C4-2B (cell line): ENCODE results near the gene DISP3.

ENCODE experiments used
- H3K27ac ChIP-seq: fragments of 450-650 bp; 2 replicates; pipeline ENCODE4 v1.5.1; 2017
- ZFX ChIP-seq: fragments of 450-650 bp; IDR thresholded peaks from 2 replicates; pipeline ENCODE4 v1.6.1; 2017
- TF ChIP-seq, protein P1 (sequence below): fragments of 450-650 bp; conservative IDR thresholded peaks from 2 replicates; pipeline ENCODE4 v1.5.1; 2017; ENCODE audit warnings: mild to moderate bottlenecking

Gene DISP3

DNA sequence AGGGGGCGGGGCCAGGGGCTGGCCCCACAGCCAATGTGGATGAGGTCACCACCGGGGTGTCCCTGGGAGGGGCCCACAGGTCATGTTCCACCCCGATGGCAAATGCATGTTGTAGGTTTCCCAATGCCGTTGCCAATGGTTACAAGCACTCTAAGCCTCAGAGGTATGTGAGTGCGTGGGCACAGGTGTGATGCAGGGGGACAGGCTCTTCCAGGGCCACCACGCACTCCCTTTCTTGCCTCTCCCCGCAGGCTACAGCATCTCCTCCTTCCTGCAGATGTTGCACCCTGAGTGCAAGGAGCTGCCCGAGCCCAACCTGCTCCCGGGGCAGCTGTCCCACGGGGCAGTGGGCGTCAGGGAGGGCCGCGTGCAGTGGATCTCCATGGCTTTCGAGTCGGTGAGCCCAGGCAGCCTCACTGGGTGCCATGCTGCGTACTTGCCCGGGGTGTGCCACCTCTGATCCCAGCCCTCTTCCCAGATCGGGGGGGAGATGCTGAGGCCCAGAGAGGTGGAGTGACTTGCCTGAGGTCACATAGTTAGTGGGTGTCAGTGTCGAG lies 52.4 kb downstream of the DISP3 start:
- H3K27ac ChIP-seq, result no peak overlapping the region
- TF ChIP-seq, protein P1, sequence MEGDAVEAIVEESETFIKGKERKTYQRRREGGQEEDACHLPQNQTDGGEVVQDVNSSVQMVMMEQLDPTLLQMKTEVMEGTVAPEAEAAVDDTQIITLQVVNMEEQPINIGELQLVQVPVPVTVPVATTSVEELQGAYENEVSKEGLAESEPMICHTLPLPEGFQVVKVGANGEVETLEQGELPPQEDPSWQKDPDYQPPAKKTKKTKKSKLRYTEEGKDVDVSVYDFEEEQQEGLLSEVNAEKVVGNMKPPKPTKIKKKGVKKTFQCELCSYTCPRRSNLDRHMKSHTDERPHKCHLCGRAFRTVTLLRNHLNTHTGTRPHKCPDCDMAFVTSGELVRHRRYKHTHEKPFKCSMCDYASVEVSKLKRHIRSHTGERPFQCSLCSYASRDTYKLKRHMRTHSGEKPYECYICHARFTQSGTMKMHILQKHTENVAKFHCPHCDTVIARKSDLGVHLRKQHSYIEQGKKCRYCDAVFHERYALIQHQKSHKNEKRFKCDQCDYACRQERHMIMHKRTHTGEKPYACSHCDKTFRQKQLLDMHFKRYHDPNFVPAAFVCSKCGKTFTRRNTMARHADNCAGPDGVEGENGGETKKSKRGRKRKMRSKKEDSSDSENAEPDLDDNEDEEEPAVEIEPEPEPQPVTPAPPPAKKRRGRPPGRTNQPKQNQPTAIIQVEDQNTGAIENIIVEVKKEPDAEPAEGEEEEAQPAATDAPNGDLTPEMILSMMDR, result no peak

DNA sequence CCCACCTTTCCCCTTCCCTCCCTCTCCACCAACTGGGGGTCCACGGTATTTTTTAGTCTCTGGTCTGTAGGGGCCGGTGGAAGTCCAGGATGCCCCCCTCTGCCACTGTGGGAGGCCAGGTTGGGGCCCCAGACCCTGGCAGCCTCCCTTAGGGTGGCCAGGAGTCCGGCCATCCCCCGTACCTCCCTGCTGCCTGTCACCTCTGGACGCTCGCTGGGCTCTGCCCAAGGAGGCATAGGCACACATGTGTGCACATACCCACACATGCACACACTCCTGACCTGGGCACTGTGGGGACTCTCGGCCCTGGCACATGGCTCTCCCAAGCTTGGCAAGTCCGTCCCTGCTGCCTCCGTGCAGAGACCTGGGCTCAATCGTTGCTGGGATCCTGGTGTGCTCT lies 53.0 kb downstream of the DISP3 start:
- H3K27ac ChIP-seq, result no peak overlapping the region
- TF ChIP-seq, protein P1, result no peak
- TF ChIP-seq ZFX, result no peak

- no peak overlapping the region for H3K27ac ChIP-seq
- TF ChIP-seq ZFX, result no peak
- TF ChIP-seq, protein P1, result no peak
Measured at GRCh38 chr1:11533790-11534787, 55.1 kb downstream of the DISP3 start.

DNA sequence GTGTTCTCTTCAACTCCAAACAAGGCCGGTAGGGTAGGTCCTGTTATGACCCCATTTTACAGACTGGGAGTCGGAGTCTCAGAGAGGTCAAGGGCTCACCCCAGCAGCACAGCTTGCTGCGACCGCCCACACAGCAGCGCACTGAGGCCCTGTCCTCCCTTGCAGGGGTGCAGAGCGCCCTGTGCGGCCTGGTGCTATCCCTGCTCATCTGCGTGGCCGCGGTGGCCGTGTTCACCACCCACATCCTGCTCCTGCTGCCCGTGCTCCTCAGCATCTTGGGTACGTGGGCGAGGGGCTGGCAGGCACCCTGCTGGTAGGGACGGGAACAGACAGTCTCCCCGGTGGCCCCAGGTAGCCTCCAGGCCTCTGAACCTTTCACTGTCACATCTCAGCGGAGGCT lies 55.9 kb downstream of the DISP3 start:
- TF ChIP-seq ZFX, result no peak
- TF ChIP-seq, protein P1, result no peak
- no peak overlapping the region for H3K27ac ChIP-seq

GRCh38 chr1:11535316-11535715 lies 56.4 kb downstream of the DISP3 start:
- no peak for TF ChIP-seq ZFX
- TF ChIP-seq, protein P1, result no peak
- no peak overlapping the region for H3K27ac ChIP-seq

DNA sequence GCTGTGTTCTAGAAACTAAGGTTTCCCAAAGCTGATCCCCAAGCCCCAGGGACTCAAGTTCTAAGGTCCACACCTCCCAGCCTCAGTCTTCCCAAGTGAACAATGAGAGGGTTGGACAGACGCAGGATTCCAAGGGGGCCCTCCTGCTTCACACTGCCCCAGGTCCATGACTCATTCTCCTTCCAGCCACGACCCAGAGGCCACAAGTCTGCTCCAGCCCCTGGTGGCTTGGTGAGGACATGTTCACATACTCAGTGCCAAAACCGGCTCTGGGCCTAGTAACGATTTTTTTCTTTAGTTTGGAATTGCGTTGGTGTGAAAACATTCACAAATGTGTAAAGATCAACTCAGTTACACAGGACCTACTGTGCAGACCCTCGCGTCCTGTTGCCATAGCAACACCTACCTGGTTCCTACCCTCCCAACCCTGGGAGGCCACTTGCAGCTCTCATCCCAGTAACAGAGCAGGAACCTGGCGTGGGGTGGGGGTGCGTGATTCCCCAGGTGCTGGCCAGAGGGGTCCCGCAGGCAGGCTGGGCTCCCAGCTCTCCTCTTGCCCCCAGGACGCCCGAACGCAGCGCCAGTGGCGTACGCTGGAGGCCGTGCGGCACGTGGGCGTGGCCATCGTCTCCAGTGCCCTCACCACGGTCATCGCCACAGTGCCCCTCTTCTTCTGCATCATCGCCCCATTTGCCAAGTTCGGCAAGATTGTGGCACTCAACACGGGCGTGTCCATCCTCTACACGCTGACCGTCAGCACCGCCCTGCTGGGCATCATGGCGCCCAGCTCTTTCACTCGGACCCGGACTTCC lies 57.0 kb downstream of the DISP3 start:
- H3K27ac ChIP-seq, result no peak overlapping the region
- no peak for TF ChIP-seq ZFX
- TF ChIP-seq, protein P1, result no peak
